Measurements from ENCODE around the gene COL4A2.

DNA sequence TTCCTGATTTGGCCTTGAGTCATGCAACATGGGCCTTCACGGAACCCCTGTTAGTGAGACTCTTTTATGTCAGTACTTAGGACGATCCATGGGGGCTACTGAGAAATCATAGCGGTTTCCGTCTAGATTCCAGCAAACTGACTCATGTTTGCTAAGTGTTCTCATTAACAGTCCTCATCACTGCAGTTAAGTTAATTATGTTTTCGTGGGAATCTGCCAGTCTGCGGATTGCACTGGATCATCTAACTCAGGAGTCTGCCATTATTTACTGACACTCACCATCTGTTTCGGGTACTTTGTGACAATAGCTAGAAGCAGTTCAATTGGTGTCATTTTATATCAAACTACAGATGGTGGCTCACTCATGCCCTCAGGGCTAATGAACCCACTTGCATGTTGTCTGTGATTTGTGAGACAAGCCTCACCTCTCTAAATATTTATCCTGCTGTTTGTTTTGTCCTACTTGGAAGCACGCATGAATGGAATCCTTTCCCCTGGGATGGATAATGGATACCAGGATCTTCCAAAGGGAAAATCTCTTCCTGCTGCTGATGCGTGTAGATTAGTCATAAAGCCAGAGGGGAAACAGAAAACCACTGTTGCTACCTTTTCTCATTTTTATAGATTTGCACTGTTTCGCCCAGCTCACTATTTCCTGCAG is 192.7 kb downstream of the COL4A2 start:
- TF ChIP-seq, protein P1, sequence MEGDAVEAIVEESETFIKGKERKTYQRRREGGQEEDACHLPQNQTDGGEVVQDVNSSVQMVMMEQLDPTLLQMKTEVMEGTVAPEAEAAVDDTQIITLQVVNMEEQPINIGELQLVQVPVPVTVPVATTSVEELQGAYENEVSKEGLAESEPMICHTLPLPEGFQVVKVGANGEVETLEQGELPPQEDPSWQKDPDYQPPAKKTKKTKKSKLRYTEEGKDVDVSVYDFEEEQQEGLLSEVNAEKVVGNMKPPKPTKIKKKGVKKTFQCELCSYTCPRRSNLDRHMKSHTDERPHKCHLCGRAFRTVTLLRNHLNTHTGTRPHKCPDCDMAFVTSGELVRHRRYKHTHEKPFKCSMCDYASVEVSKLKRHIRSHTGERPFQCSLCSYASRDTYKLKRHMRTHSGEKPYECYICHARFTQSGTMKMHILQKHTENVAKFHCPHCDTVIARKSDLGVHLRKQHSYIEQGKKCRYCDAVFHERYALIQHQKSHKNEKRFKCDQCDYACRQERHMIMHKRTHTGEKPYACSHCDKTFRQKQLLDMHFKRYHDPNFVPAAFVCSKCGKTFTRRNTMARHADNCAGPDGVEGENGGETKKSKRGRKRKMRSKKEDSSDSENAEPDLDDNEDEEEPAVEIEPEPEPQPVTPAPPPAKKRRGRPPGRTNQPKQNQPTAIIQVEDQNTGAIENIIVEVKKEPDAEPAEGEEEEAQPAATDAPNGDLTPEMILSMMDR (IDR thresholded peaks at IDR 0.05) = no peak
- TF ChIP-seq EZH2 (IDR thresholded peaks at IDR 0.05; ENCODE audit: borderline replicate concordance, insufficient read depth, low read depth, low read length, poor library complexity, severe bottlenecking) = no peak

Measured in B cell (primary cell).